ENCODE measurements around the gene SLMAP.

Gene SLMAP, protein sequence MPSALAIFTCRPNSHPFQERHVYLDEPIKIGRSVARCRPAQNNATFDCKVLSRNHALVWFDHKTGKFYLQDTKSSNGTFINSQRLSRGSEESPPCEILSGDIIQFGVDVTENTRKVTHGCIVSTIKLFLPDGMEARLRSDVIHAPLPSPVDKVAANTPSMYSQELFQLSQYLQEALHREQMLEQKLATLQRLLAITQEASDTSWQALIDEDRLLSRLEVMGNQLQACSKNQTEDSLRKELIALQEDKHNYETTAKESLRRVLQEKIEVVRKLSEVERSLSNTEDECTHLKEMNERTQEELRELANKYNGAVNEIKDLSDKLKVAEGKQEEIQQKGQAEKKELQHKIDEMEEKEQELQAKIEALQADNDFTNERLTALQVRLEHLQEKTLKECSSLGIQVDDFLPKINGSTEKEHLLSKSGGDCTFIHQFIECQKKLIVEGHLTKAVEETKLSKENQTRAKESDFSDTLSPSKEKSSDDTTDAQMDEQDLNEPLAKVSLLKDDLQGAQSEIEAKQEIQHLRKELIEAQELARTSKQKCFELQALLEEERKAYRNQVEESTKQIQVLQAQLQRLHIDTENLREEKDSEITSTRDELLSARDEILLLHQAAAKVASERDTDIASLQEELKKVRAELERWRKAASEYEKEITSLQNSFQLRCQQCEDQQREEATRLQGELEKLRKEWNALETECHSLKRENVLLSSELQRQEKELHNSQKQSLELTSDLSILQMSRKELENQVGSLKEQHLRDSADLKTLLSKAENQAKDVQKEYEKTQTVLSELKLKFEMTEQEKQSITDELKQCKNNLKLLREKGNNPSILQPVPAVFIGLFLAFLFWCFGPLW

DNA sequence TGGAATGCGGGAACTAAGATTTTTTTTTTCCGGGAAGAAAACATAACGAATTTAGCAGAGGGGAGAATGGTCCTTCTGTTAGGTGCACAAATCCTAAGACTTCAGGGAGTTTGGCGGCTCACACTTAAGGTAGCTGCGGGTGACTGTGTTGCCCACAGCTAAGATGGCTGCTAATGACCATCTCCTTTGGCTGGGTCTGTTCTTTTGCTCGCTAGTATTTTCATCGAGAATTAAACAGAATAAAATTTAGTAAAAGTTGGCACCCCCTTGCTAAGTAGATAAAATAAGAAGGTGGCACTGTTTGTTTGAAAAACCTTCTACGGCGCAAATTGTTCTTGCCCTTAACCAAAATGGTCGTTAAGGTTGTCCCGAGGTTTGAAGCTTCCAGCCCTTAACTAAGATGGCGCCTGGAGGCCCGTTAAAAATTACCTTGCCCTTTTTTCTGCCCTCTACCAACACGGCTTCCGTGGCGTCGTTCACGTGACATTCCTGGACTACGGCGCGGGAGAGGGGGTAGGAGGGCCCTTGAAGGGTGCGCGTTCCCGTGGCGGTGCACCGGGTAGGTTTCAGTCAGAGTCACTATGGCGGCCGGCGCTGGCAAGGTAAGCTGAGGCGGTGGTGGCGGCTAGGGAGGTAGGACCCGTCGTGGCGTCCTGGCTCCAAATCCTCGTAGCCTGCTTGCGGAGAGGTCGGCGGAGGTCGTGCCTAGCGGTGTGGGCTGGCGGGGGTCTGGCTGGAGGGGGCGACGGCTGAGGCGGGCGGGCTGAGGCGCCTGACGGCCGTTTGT lies at the start of gene SLMAP:
TSS of gene SLMAP (plus strand) at position 569 of the 787 bp plus-strand sequence. CDS start 1,343 bp downstream, outside the sequence.
- DNase-seq: peak; percentile 97

DNA sequence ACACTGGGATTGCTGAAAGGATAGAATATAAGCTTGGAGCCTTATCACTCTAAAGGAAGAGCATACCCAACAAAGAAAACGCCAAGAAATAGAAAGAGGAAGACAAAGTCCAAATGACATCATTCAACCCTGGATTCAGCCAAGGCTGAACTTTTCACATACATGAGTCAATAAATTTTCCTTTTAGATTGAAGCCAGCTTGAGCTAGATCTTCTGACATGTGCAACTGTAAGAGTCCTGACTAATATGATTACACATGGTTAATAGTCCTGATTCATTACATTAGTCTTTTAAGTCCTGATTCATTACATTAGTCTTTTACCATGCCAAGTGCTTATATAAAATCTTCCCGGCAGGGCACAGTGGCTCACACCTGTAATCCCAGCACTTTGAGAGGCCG lies 49.6 kb upstream of the SLMAP start:
- DNase-seq: peak; percentile 4

DNA sequence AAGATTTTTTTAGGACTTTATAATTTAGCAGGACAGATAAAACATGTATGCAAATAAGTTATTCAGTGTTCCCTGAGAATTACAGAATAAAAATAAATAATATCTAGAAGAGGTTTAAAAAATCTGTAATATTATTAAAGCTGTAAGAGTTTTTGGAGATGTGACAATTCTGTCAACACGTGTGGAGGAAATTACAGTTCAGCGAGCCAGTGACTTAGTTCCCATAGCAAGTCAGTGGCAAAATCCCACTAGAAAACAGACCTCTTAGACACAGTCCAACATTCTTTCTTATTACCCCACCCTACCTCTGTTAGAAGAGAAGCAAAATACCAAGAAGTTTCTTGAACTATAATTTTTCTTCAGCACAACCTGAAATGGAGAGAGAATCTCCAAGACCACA lies 47.1 kb upstream of the SLMAP start:
- DNase-seq: no peak

DNA sequence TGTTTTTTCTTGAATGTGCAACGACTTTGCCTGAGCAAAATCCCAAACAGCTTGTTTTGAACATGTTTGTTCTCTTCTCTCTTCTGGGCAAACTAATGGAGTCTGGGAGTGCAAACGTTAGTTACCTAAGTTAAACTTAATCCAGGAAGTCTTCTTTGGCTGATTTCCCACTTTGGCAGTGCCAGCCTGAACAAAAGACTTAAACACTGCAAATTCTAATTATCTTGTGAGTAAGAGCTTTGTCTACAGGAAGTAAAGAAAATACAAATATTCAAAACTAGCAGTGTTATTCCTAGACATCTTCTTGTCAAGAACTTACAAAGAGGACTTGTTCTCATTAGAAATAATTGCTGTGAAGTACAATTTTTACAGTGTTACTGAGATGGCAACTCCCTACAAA lies 46.5 kb upstream of the SLMAP start:
- no peak for DNase-seq

DNA sequence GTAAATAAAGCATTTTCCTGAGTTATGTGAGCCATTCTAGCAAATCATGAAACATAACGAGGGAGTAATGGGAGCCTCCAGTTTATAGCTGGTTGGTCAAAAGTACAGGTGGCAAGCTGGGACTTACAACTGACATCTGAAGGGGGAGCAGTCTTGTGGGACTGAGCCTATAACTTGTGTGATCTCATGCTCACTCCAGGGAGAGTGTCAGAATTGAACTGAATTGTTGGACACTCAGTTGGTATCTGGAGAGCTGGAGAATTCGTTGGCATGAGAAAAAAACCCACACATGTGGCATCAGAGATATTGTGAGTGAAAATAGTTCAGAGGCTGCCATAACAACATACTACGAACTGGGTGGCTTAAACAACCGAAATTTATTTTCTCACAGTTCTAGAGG lies 40.4 kb upstream of the SLMAP start:
- no peak for DNase-seq

DNA sequence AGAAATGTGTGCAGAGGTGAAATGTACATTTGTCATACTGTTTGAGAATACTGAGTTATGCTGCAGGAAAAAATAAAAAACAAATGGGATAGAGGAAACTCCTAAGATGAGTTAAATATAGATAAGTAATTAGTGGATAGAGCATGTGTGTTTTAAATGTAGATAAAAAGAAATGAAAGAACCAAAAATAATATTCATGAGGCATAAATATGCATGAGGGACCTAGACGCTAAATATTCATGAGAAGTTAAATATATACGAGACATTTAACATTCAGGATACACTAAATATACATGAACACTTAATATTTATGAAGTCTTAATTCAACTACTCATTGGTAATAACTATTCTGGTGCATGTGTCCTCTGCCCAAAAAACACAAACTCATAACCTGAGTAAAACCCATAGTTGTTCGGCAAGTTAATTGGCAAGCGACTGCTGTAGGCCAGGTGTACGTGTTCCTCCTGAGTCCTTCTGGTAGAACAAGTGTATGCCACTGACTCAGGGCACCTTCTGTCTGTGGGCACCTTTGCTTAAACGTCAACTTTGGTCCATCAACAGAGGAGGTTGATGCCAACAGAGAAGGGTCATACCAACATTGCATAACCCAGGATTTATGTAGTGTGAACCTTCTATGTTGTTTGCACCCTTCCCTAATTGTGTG lies 38.8 kb upstream of the SLMAP start:
- DNase-seq: no peak

DNA sequence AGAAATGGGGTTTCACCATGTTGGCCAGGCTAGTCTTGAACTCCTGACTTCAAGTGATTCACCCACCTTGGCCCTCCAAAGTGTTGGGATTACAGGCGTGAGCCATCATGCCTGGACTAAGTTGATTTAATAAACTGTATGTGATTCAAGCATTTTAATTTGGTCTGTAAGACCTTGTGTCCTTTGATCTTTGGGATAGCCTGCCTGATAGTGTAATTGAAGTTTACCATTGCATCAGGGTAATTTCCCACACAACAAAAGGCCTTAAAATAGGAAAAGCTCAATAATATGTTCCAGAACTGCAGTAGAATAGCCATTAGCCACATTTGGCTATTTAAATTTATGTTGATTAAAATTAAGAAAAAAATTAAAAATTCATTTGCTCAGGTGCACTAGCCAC lies 38.0 kb upstream of the SLMAP start:
- no peak for DNase-seq

DNA sequence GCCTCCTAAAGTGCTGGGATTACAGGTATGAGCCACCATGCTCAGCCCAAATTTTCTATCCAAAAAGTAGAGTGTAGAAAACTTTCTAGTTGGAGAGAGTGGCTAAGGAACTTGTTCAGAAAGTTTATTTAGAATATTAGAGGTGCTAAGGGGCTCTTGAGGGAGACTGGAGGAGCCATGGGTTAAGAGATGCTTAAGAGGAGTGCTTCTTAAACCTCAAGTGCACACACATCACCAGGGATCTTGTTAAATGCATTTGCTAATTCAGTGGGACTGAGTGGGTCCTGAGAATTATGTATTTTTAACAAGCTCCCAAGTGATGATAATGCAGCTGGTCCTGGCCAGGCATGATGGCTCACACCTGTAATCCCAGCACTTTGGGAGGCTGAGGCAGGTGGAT lies 29.7 kb upstream of the SLMAP start:
- DNase-seq: no peak

DNA sequence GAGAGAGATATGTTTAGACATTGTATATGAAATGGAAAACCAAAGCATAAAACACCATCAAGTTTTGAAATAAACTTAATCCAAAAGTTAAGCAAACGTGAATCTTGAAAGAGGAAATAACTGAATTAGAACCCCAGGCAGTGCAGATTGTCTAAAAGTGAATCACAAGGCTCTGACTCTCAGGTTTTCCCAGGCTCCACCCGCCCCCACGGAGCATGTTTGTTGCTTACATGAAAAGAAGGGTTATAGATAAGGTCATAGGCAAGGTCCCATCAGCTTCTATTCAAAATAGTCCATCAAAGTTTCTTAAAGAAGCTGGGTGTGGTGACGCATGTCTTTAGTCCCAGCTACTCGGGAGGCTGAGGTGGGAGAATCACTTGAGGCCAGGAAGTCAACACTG lies 29.0 kb upstream of the SLMAP start:
- no peak for DNase-seq

DNA sequence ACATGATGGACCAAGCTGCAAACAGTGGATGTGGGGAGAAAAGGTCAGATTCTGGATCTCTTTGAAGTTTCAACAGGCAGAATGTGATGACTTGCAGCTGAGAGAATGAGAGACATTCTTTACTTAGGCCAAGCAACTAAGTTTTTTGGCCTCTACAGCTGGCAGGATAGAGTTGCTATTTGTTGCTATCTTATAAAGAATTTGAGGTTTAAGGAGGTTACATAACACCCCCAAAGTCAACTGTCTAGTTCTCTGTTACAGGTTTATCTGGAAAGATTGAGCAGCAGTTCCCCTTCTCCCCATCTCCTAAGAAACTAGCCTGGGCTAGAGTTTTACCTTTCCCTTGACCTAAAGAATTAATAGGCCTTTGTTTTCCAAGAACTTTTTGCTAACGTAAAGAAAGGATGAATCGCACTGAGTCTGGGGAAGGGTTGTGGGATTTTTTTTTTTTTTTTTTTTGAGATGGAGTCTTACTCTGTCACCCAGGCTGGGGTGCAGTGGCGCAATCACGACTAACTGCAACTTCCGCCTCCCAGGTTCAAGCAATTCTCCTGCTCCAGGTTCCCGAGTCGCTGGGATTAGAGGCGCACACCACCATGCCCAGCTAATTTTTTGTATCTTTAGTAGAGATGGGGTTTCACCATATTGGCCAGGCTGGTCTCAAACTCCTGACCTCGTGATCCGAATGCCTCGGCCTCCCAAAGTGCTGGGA lies 26.6 kb upstream of the SLMAP start:
- DNase-seq: no peak

DNA sequence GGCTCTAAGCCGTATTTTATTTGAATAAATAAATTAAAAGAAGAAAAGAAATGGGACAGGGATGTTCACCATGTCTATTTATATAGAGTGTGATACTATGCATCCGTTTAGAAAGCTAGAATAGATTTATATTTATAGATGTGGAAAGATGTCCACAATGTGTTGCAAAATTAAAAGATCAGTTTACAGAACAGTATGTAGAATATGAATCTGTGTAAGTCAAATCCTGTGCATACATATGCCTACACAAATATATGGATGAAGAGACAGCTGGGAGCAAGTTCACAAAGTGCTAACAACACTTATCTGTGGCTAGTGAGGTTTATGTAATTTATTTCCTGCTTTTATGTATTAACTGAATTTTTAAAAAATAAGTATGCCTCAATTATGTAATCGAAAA lies 25.4 kb upstream of the SLMAP start:
- no peak for DNase-seq

DNA sequence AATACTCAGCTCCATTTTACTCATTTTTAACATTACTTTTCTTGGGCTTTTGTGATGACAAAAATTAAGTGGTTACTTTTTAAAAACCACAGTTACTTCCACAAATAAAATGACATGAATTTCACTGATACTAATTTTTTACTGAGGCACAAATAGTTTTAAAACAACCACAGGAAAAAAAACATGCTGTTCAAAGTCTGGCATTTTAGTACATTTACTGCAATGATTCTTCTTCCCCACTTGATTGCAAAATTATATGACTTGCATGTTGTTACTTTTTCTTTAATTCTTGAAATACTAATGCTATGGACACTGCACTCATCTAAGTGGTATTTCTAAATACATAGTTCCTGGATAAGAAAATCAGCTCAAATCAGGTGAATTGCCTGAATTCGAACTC lies 24.8 kb upstream of the SLMAP start:
- no peak for DNase-seq

DNA sequence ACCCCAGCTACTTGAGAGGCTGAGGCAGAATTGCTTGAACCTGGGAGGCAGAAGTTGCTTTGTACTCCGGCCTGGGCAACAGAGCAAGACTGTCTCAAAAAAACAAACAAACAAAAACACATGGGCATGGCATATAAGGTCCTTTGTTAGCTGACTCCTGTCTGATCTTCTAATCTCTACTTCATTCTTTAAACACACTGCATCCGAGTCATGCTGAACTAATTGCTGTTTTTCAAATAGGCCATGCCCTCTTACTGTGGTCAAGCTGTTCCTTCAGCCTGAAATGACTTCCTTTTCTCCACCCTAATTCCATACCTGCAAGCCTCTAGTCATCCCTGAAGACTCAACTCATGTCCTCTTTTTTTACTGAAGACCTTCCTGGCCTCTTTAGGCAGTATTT lies 22.3 kb upstream of the SLMAP start:
- no peak for DNase-seq

DNA sequence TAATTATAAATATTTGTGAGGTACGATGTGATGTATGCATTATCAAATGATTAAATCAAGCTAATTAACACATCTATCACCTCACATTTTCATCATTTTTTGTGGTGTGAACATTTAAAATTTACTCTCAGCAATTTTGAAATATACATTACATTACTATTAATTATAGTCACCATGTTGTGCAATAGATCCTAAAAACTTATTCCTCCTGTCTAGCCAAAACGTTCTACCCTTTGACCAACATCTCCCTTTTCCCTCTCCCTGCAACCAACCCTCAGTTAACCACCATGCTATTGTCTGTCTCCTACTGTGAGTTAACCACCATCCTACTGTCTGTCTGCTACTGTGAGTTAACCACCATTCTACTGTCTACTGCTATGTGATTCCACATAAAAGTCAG lies 20.7 kb upstream of the SLMAP start:
- no peak for DNase-seq

DNA sequence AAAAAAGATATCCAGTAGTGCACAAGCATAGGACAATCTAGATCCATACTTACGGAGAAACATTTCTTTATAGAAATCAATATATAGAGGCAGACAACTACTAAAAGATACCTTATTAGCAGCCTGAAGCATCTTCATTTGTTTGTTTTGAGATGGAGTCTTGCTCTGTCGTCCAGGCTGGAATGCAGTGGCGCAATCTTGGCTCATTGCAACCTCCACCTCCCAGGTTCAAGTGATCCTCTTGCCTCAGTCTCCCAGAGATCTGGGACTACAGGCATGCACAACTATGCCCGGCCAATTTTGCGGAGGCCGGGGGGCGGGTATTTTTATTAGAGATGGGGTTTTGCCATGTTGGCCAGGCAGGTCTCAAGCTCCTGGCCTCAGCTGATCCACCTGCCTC lies 18.3 kb upstream of the SLMAP start:
- no peak for DNase-seq

DNA sequence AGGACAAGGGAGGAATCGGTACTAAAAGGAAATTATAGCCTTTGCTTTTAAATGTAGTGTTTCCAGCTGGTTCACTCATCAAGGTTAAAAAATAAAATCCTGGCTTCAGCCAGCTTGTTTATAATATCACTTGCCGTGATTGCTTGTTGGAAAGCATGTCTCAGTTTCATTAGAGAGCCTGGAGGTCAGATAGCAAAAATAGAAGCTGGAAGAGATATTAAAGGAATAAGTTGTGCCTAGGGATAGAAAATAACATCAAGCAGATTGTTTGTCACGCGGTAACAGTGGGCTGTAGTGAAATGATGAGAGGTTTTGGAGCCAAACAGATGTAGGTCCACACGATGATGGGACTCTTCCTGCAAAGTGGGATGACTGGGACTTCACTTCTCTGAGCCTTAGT lies 17.7 kb upstream of the SLMAP start:
- no peak for DNase-seq

DNA sequence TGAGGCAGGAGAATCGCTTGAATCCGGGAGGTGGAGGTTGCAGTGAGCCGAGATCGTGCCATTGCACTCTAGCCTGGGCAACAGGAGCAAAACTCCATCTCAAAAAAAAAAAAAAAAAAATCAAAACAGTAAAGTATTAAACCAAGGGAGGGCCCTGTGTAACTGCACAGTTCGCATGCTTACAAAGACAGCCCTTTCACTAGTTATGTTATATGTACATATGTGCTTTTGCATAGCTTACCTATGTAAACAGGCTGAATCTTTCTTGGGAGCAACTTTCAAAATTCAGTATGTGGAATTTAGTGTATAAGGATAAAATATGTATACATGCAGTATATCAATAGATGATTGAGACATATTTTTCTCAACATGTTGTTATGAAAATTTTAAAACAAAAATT lies 16.1 kb upstream of the SLMAP start:
- no peak for DNase-seq

DNA sequence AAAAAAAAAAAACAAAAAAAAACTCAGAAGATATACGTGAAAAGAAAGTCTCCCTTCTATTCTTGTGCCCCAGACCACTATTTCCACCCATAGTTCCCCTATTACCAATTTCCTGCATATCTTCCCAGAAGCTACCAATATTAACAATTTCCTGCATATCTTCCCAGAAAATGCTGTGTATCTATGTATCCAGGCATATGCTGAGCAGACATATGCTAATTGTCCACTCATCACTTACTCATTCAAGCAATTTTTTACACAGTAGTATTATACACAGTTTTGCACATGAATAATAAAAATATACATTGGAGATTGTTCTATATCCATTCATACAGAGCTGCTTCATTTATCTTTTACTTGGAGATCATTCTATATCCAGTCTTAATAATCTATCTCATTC lies 12.6 kb upstream of the SLMAP start:
- DNase-seq: no peak

DNA sequence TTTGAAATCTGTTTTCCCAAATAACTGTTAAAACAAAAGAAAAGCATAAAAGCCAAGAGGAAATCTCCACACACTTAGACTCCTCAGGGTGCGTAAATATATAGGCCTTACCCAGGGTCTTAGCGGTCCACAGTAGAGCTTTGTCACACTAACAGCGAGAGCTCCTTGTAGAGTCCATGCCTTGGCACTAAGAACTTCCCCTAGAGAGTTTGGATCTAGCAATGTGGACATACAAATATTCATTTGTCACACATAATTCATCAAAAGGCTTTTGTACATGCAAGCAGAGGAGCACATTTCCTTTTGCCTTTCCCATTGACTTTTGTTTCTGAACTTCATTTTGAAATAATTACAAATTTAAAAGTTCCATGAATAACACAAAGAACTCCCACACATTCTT lies 11.0 kb upstream of the SLMAP start:
- no peak for DNase-seq

DNA sequence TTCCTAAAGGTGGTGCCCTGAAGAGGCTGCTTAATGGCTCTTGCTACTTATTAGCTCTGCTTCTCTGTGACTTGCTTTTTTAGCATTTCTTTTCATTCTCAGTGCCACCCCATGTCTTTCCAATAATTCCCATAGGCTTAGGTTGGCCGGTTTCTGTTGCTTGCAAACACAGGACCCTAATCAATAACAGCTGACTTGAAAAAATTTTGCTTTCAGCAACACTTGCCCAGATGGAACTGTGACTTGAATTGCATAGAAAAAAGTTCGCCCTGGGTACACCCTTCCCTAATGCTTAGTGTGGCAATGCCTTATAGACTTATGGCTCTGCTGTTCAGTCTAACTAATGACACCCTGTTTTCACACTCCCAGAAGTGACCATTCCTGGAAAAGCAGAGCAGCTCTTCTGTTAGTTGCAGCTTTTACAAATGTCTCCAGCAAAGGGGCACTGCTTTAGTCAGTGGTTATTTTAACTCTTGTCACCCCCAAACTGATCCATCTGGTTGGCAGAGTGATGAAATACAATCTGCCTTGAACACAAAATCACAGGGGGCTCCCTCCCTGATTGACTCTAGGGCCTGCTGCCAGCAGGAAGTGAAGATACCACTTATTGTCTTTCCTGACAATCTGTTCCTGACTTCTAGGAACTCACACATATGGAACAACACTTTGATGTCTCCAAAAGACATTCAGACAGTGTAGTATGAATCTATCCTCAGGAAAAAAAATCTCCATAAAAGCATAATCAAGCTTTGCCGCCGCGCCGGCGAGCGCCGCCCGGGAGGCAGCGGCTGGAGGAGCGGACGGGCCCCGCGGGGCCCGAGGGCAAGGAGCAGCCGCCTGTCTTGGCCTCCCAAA lies 9.7 kb upstream of the SLMAP start:
- DNase-seq: no peak

DNA sequence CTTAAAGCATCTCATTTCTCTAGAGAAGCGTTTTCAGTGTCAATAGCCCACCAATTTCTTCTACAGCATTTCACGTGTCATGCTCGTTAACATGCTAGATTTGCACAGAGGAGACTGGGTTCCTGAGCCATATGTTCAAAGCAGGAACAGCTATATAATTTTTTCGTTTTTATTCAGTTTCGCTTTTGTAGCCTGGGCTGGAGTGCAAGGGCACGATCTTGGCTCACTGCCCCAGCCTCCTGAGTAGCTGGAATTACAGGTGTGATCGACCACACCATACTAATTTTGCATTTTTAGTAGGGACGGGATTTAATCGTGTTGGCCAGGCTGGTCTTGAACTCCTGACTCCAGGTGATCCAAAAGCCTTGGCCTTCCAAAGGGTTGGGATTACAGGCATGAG lies 6.6 kb upstream of the SLMAP start:
- DNase-seq: no peak

All from activated CD4-positive, alpha-beta T cell treated with anti-CD3 and anti-CD28 coated beads, Interleukin-2, amount 50 U/mL, for 16 hours (primary cell).